Activated CD4-positive, alpha-beta memory T cell treated with anti-CD3 and anti-CD28 coated beads, Interleukin-2, amount 10 ng/mL, durations not matched to agents 7 days and 5 days (primary cell): ENCODE data around the gene TXK. TPM values are rescaled to one million over a fixed set of nuclear protein-coding genes. Genes with fewer than 3 reads are reported as not detected.

ENCODE experiments used
- CTCF ChIA-PET: fragments of 350-600 bp; sonication (Branson Sonifier 250); formaldehyde crosslinking; loops from one replicate; lab custom pipeline; 2021; ENCODE audit warnings: antibody characterized with exemption, inconsistent platforms; lab: Charles Lee
- POLR2A ChIA-PET: fragments of 350-600 bp; sonication (Branson Sonifier 250); formaldehyde crosslinking; loops from one replicate; lab custom pipeline; 2021; ENCODE audit warnings: antibody characterized with exemption; lab: Charles Lee
- DNase-seq: peaks from one replicate; pipeline ENCODE4 v3.0.0-alpha.2; 2020
- H3K27ac Mint-ChIP-seq: one replicate; pipeline ENCODE4 v1.8.0; 2021; ENCODE audit warnings: mild to moderate bottlenecking, mixed read lengths
- H3K27me3 Mint-ChIP-seq: one replicate; pipeline ENCODE4 v1.8.0; 2021; ENCODE audit warnings: mixed read lengths
- H3K36me3 Mint-ChIP-seq: one replicate; pipeline ENCODE4 v1.8.0; 2021; ENCODE audit warnings: low read depth, mixed read lengths
- H3K4me1 Mint-ChIP-seq: one replicate; pipeline ENCODE4 v1.8.0; 2021; ENCODE audit warnings: mixed read lengths
- H3K4me3 Mint-ChIP-seq: one replicate; pipeline ENCODE4 v1.8.0; 2021; ENCODE audit warnings: mild to moderate bottlenecking, mixed read lengths
- H3K9me3 Mint-ChIP-seq: one replicate; pipeline ENCODE4 v1.8.0; 2021; ENCODE audit warnings: mixed read lengths
- total RNA-seq, 2 experiments: library from RNA; stranded (reverse); gene quantifications; one replicate each; pipeline ENCODE4 v1.2.3, GENCODE V29; 2021

The TXK gene
- total RNA-seq, 2 experiments from 2014 or later = 15.2 to 18.5 TPM

DNA sequence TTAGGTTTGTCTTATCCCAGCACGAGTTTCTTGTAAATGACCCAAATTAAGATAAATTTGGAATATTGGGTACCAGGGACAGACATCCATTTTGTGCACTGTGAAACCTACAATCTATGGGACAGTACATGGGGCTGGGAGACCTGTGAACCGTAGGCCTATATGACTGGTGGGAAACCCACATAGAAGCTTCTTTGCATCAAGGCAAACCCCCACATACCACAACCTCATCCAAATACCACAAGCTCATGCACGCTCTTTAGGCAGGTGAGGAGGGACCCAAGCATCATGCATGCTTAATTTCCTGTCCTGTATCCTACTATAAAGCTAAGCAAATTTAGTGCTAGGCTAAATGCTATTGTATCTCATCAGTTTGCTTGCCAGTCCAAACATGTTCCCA lies 69.7 kb downstream of the TXK start:
- H3K36me3 Mint-ChIP-seq = peaks cover 19% of the 10 kb centered on the region
- no peak overlapping the region for H3K4me3 Mint-ChIP-seq
- ChIA-PET CTCF (interaction anchor here (1.1 kb wide), 1 partner anchor 16 kb away, joined by 3 read pairs; no protein-coding TSS in a partner anchor), POLR2A (no interaction called here)
- DNase-seq = no peak
- no peak overlapping the region for H3K27ac Mint-ChIP-seq
- H3K9me3 Mint-ChIP-seq = peaks cover 15% of the 10 kb centered on the region
- peaks cover 12% of the 10 kb centered on the region for H3K27me3 Mint-ChIP-seq
- H3K4me1 Mint-ChIP-seq = peaks cover 5% of the 10 kb centered on the region

DNA sequence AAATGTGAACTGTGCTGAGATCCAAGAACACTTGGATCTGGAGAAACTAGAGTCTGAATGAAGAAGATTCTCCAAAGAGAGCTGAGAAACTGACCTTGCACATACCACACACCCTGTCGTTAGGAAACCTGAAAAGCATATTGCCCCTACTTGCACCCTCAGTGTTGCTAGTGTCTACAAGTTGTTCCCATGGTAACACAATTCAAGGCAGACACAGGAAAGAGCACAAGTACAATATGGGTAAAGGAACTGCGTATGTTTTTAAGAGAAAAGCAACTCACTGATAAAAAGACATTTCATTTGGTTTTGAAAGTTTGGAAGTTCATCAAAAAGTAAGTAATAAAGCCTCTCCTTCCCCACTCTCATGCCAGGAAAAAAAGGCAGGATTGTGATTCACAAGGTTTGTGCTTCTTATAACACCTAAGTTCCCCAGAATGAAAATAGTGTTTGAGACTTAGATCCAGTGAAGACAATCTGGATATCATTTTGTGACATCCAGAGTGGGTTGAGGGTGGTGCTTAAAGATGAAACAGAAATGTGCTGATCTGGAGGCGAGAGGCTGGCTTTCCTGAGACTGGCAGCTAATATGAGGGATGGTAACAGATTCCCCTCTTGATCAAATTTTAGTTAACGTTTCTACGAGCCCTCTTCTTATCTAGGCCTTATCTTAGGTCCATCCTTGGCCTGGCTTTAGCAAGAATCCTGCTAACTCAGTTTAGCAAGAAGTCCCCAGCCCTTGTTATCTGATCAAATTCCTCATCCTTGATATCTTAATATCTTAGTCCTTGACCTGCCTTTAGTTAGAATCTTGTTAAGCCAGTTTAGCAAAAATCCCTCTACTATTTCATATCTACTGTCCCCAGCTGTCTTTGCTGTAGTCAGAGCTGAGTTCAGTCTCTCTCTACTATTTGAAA lies 75.2 kb downstream of the TXK start:
- CTCF ChIA-PET = no interaction called here
- Mint-ChIP-seq H3K4me3 (no peak overlapping the region), H3K4me1 (no peaks in the 10 kb centered on the region), H3K27ac (no peak overlapping the region), H3K27me3 (peaks cover 14% of the 10 kb centered on the region), H3K9me3 (peaks cover 19% of the 10 kb centered on the region), H3K36me3 (no peaks in the 10 kb centered on the region)
- POLR2A ChIA-PET = no interaction called here
- DNase-seq = no peak

- DNase-seq = no peak
- peaks cover 15% of the 10 kb centered on the region for H3K4me1 Mint-ChIP-seq
- no peaks in the 10 kb centered on the region for H3K9me3 Mint-ChIP-seq
- POLR2A ChIA-PET = no interaction called here
- CTCF ChIA-PET = no interaction called here
- H3K27ac Mint-ChIP-seq = no peak overlapping the region
- no peaks in the 10 kb centered on the region for H3K36me3 Mint-ChIP-seq
- peaks cover 48% of the 10 kb centered on the region for H3K27me3 Mint-ChIP-seq
- no peak overlapping the region for H3K4me3 Mint-ChIP-seq
These were observed 83.0 kb downstream of the TXK start for GRCh38 chr4:48051078-48051477.

GRCh38 chr4:48049483-48049882 lies 84.6 kb downstream of the TXK start:
- CTCF ChIA-PET = interaction anchor here (1.3 kb wide), 1 partner anchor 38 kb away, joined by 5 read pairs; no protein-coding TSS in a partner anchor
- H3K27me3 Mint-ChIP-seq = peaks cover 62% of the 10 kb centered on the region
- POLR2A ChIA-PET = interaction anchor here (0.6 to 1.0 kb wide), 2 partner anchors 9 to 85 kb away, joined by 4 read pairs; no protein-coding TSS in a partner anchor
- H3K36me3 Mint-ChIP-seq = no peaks in the 10 kb centered on the region
- H3K27ac Mint-ChIP-seq = no peak overlapping the region
- peaks cover 19% of the 10 kb centered on the region for H3K4me1 Mint-ChIP-seq
- DNase-seq = no peak
- no peaks in the 10 kb centered on the region for H3K9me3 Mint-ChIP-seq
- no peak overlapping the region for H3K4me3 Mint-ChIP-seq

DNA sequence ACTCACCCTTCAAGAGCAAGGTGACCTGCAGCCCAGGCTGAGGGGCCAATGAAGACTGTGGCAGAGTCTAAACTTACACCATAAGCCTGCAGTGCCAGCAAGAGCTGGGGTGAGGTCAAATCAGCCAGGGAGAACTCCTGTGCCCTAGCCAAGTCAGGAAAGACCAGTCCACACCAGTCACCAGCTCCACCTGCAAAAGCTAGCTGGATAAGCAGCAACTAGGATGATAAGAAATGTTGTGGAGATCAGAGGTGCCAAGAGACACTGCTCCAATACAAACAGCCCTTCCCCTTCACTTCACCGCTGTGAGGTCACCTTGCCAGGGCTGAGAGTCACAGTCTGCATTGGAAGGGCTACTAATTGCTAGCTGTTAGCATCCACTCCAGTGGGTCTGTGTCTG lies 86.2 kb downstream of the TXK start:
- Mint-ChIP-seq H3K4me3 (no peak overlapping the region), H3K4me1 (peaks cover 21% of the 10 kb centered on the region)

GRCh38 chr4:48047421-48047844 lies 86.6 kb downstream of the TXK start:
- Mint-ChIP-seq H3K27ac (no peak overlapping the region), H3K4me1 (peaks cover 21% of the 10 kb centered on the region)
- CTCF ChIA-PET = interaction anchor here (0.6 to 2.7 kb wide), 7 partner anchors 13 to 82 kb away, joined by 3 to 14 read pairs (median 3); no protein-coding TSS in a partner anchor

More for the DNA sequence above, 86.2 kb downstream of the TXK start:
- no peak for DNase-seq
- Mint-ChIP-seq H3K27me3 (peaks cover 76% of the 10 kb centered on the region), H3K36me3 (no peaks in the 10 kb centered on the region), H3K9me3 (no peaks in the 10 kb centered on the region), H3K27ac (no peak overlapping the region)
- ChIA-PET POLR2A (interaction anchor here (1.2 kb wide), 1 partner anchor 91 kb away, joined by 5 read pairs; no protein-coding TSS in a partner anchor), CTCF (interaction anchor here (0.6 to 2.7 kb wide), 6 partner anchors 13 to 82 kb away, joined by 3 to 14 read pairs (median 4); no protein-coding TSS in a partner anchor)

DNA sequence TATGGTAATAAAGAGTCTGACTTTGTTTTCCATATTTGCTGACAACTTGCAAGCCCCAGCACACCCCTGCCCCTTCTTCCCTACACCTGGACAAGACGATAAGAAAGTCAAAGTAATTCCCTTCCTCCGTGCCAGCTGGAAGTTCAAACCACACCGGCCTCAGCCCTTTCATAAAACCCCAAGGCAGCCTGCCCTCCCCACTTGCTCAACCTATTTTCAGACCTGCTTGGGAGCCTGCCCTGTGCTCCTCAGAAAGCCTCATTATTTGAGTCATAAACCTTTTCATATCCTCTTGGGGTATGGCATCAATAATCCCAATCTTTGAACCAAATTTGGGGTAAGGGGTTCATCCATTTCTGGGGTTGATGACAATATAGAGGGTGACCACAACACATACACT lies 88.0 kb downstream of the TXK start:
- no peak for DNase-seq
- ChIA-PET POLR2A (no interaction called here), CTCF (interaction anchor here (0.5 to 2.7 kb wide), 3 partner anchors 12 to 45 kb away, joined by 3 to 14 read pairs (median 6); no protein-coding TSS in a partner anchor)
- Mint-ChIP-seq H3K4me3 (no peak overlapping the region), H3K27ac (no peak overlapping the region), H3K4me1 (peaks cover 21% of the 10 kb centered on the region), H3K9me3 (no peaks in the 10 kb centered on the region), H3K27me3 (peaks cover 86% of the 10 kb centered on the region), H3K36me3 (no peaks in the 10 kb centered on the region)

More at GRCh38 chr4:48047421-48047844, 86.6 kb downstream of the TXK start:
- no peaks in the 10 kb centered on the region for H3K36me3 Mint-ChIP-seq
- POLR2A ChIA-PET = interaction anchor here (1.1 to 1.2 kb wide), 2 partner anchors 15 to 92 kb away, joined by 3 to 5 read pairs; no protein-coding TSS in a partner anchor
- H3K9me3 Mint-ChIP-seq = no peaks in the 10 kb centered on the region
- no peak overlapping the region for H3K4me3 Mint-ChIP-seq
- H3K27me3 Mint-ChIP-seq = peaks cover 81% of the 10 kb centered on the region
- peak; percentile 82 for DNase-seq

DNA sequence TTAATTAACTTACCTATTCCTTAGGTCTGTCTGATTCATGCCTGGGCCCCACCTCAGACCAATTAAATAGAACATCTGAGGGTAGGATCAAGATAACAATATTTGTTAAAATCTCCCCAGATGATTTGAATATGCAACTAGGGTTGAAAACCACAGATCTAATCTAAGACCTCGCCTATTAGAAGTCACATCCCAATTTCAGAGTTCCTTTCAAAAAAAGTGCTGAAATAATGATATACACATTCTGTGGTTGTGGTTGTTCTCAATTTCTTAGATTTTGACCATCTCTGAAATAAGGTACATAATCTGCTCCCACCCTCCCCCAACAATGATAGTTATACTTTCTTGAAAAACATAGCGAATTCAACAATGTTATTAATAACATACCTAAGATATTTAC lies 89.8 kb downstream of the TXK start:
- peaks cover 21% of the 10 kb centered on the region for H3K4me1 Mint-ChIP-seq
- H3K4me3 Mint-ChIP-seq = no peak overlapping the region
- H3K27ac Mint-ChIP-seq = no peak overlapping the region
- H3K36me3 Mint-ChIP-seq = no peaks in the 10 kb centered on the region
- ChIA-PET CTCF (interaction anchor here (1.2 to 1.5 kb wide), 2 partner anchors 10 to 43 kb away, joined by 4 to 7 read pairs; no protein-coding TSS in a partner anchor), POLR2A (no interaction called here)
- no peak for DNase-seq
- no peaks in the 10 kb centered on the region for H3K9me3 Mint-ChIP-seq
- H3K27me3 Mint-ChIP-seq = peaks cover 73% of the 10 kb centered on the region

DNA sequence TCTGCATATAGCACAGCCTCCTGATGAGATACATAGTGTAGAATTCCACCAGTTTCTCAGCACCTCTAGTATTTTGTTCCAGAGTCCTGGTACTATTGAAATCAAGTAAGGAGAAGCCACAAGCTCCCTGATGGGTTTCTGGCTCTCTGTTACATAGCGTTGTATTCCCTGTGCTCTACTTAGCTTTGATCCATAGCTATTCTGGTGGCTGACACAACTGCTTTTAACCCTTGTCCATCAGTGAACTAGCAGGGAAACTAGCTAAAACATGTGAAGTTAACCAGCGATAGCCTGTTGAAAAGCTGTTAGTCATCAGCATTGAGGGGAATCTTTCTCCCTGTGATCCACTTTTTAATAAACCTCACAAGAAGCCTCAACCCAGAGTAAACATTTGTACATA lies 90.5 kb downstream of the TXK start:
- Mint-ChIP-seq H3K36me3 (no peaks in the 10 kb centered on the region), H3K27ac (no peak overlapping the region), H3K9me3 (no peaks in the 10 kb centered on the region), H3K27me3 (peaks cover 68% of the 10 kb centered on the region), H3K4me3 (no peak overlapping the region), H3K4me1 (peaks cover 21% of the 10 kb centered on the region)
- CTCF ChIA-PET = interaction anchor here (0.5 to 1.5 kb wide), 4 partner anchors 9 to 248 kb away, joined by 3 to 4 read pairs (median 4); no protein-coding TSS in a partner anchor
- no peak for DNase-seq
- POLR2A ChIA-PET = no interaction called here

- Mint-ChIP-seq H3K27ac (no peak overlapping the region), H3K4me1 (peaks cover 21% of the 10 kb centered on the region), H3K9me3 (no peaks in the 10 kb centered on the region), H3K27me3 (peaks cover 65% of the 10 kb centered on the region), H3K4me3 (no peak overlapping the region), H3K36me3 (no peaks in the 10 kb centered on the region)
- CTCF ChIA-PET = interaction anchor here (0.9 to 1.5 kb wide), 3 partner anchors 8 to 44 kb away, joined by 3 to 4 read pairs (median 3); no protein-coding TSS in a partner anchor
- POLR2A ChIA-PET = no interaction called here
- no peak for DNase-seq
These were observed 91.0 kb downstream of the TXK start for GRCh38 chr4:48042979-48043461.

DNA sequence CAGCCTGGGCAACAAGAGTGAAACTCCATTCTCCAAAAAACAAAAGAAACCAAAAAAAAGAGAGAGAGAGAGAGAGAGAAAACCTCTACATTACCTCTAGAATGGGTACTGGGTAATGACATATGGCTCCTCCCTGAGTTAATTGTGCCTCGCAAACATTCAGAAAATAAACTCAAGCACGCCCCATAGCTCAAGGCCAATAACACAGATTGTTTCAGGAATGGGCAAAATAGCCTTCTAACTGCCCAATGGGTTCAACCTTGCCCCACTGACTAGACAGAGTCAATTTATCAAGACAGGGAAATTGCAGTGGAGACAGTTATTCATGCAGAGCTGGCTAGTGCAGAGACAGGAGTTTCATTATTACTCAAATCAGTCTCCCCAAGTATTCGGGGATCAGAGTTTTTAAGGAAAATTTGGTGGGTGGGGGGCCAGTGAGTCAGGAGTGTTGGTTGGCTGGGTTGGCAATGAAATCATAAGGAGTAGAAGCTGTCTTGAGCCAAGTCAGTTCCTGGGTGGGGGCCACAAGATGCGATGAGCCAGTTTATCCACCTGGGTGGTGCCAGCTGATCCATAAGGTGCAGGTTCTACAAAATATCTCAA lies 92.4 kb downstream of the TXK start:
- Mint-ChIP-seq H3K36me3 (no peaks in the 10 kb centered on the region), H3K27ac (no peak overlapping the region), H3K9me3 (no peaks in the 10 kb centered on the region), H3K4me3 (no peak overlapping the region), H3K27me3 (peaks cover 56% of the 10 kb centered on the region), H3K4me1 (peaks cover 8% of the 10 kb centered on the region)
- POLR2A ChIA-PET = interaction anchor here (1.3 kb wide), 1 partner anchor 8 kb away, joined by 4 read pairs; no protein-coding TSS in a partner anchor
- CTCF ChIA-PET = interaction anchor here (1.5 to 2.2 kb wide), 2 partner anchors 8 to 86 kb away, joined by 4 read pairs; no protein-coding TSS in a partner anchor
- no peak for DNase-seq

GRCh38 chr4:48039561-48039960 lies 94.5 kb downstream of the TXK start:
- H3K9me3 Mint-ChIP-seq = no peaks in the 10 kb centered on the region
- POLR2A ChIA-PET = no interaction called here

More at GRCh38 chr4:48039561-48039960, 94.5 kb downstream of the TXK start:
- H3K4me1 Mint-ChIP-seq = peaks cover 4% of the 10 kb centered on the region
- no peaks in the 10 kb centered on the region for H3K36me3 Mint-ChIP-seq
- H3K27me3 Mint-ChIP-seq = peaks cover 38% of the 10 kb centered on the region
- DNase-seq = no peak
- no peak overlapping the region for H3K27ac Mint-ChIP-seq
- CTCF ChIA-PET = no interaction called here
- H3K4me3 Mint-ChIP-seq = no peak overlapping the region
